ENCODE measurements around the gene NALCN.
"Not testable (repeated sequence)": the region's sequence is repeated elsewhere in the genome, so short reads cannot be mapped to it uniquely, and the experiment has no call there.

The NALCN gene

DNA sequence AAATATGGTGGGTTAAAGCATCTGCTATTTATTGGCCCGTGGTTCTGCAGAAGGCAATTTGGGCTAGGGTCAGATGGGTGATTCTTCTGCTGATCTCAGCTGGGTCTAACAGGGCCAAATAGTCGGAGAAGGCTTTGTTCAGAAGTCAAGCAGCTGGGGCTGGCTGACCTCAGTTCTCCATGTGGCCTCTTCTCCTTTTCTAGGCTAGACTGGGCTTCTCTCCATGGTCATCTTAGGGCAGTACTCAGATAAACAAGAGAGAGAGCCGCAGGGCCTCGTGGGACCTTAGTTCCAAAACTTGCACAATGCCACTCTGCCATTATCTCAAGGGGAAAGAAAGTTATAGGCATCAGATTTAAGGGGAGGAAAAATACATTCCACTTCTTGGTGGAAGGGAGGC, 89.6 kb downstream of the NALCN start:
- TF ChIP-seq, protein P1, sequence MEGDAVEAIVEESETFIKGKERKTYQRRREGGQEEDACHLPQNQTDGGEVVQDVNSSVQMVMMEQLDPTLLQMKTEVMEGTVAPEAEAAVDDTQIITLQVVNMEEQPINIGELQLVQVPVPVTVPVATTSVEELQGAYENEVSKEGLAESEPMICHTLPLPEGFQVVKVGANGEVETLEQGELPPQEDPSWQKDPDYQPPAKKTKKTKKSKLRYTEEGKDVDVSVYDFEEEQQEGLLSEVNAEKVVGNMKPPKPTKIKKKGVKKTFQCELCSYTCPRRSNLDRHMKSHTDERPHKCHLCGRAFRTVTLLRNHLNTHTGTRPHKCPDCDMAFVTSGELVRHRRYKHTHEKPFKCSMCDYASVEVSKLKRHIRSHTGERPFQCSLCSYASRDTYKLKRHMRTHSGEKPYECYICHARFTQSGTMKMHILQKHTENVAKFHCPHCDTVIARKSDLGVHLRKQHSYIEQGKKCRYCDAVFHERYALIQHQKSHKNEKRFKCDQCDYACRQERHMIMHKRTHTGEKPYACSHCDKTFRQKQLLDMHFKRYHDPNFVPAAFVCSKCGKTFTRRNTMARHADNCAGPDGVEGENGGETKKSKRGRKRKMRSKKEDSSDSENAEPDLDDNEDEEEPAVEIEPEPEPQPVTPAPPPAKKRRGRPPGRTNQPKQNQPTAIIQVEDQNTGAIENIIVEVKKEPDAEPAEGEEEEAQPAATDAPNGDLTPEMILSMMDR (IDR thresholded peaks at IDR 0.05; ENCODE audit: extremely low read depth, missing control alignments): no peak
- DNase-seq (ENCODE audit: low spot score): no peak

DNA sequence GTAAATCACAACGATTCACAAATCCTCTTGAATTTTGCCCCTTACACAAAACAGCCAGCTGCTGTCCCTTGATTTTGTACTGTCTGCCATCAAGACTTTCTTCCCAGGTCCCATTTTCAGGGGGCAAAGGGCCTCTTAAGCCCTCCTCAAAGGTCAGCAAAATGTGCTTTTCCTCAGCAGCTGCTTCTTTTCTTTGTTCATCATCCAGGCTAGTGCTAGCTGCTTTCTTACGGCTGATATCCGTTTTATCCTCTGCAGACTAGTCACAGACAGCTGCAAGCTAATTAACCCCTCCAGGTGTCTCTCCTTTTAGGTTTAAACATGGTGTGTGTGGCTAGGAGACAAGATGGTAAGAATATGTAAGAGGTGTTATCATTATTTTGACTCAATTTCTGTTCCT, 90.9 kb downstream of the NALCN start:
- DNase-seq (ENCODE audit: low spot score): no peak
- TF ChIP-seq, protein P1 (IDR thresholded peaks at IDR 0.05; ENCODE audit: extremely low read depth, missing control alignments): no peak

DNA sequence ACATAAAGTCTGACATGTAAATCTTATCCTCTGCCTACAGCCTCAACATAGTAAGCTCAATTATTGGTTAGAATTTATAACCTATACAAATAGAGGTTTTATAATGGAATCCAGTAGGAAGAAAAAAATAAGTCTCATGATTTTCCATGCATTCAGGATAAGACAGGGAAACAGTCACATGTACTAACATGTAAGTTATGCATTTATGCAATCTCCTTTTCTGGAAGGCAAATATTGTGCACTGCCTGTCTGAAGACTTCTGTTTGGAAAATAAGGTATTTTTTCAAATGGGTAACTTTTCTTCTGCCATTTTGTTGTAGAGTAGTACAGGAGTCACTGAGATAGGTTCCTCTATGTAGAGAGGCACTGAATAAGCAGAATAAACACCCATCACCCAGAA, 92.7 kb downstream of the NALCN start:
- TF ChIP-seq, protein P1 (IDR thresholded peaks at IDR 0.05; ENCODE audit: extremely low read depth, missing control alignments): no peak
- no peak for DNase-seq (ENCODE audit: low spot score)

DNA sequence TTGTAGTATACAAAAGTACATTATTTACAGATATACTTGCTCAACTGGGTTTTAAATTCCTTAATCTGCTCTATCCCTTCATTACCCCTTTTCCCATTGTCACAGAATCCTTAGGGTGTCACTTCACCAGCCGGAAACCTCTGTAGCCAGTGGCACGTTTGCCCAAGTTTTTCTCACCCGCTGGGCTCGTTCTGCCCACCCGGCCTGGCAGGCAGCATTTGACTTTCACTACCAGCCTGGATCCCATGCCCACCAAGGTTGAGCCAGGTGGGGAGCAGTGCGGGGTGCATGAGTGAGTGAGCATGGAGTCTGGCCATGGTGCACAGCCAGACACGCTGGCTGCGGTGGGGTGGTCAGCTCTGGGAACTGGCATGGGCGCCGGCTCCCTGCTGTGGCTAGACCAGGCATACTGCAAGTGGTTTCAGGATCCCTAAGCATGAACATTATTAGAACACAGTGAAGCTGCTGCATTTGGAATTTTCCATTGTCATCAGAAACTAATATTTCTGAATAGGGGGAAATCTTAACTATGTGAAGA, 98.3 kb downstream of the NALCN start:
- TF ChIP-seq, protein P1 (IDR thresholded peaks at IDR 0.05; ENCODE audit: extremely low read depth, missing control alignments): no peak
- no peak for DNase-seq (ENCODE audit: low spot score)

DNA sequence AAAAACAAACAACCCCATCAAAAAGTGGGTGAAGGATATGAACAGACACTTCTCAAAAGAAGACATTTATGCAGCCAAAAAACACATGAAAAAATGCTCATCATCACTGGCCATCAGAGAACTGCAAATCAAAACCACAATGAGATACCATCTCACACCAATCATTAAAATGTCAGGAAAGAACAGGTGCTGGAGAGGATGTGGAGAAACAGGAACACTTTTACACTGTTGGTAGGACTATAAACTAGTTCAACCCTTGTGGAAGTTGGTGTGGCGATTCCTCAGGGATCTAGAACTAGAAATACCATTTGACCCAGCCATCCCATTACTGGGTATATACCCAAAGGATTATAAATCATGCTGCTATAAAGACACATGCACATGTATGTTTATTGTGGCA, 102.8 kb downstream of the NALCN start:
- not testable (repeated sequence) for DNase-seq (ENCODE audit: low spot score)

DNA sequence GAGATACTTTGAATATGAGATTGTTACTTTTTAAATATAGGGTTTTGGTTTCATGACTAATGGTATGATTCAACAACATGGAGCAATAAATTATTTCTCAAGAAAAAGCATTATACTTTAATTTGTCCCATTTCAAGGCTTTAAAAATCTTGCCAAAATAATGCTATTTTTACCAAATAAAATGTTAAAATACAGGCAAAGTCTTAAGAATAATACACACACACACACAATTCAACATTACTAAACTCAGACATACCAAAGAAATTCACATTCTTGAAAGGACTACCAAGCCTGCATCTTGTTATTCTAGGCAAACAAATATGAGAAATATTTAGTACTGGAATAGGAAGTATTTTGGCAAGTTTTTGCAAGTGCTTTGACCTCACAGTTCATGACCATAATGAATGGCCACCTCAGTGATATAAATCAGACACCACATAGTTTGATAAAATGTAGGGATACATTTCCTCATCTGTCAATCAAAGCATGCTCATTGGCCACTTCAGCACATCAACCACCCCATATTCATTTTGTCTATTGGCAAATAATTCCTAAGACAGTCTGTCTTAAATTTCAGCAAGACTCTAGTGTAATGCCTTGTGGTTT, 107.2 kb downstream of the NALCN start:
- TF ChIP-seq, protein P1 (IDR thresholded peaks at IDR 0.05; ENCODE audit: extremely low read depth, missing control alignments): no peak
- no peak for DNase-seq (ENCODE audit: low spot score)

DNA sequence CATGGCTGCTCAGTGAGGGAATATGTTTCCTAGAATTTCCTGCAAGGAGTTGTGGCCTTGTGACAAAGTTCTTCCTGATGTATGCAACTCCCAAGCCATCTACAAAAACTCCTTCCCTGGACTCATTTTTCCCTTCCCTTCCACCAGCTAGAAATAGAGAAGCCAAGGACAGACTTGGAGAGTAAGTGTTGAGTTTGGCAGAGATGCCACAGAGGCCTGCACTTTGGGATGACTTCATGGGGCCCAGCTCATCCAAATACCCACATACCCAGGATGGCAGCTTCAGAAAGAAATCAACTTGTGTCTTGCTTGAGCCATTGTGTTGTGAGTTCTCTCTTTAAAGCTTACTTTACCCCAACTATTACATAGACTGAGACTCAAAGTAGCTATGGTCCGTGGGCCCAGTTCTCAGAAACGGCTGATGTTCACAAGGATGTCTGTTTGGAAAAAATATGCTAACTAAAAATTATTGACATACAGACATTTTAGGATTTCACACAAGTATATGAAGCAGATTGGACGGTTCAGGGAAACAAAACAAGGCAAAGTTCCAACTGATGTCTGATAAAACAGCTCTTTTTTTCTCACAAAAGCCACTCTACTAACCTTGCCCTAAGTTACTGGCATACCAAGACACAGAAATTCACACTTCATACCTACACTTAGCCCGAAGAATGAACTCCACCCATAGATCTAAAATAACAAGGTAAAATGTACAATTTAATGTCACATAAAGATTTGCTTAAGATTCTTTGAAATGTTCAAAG, 107.9 kb downstream of the NALCN start:
- TF ChIP-seq, protein P1 (IDR thresholded peaks at IDR 0.05; ENCODE audit: extremely low read depth, missing control alignments): no peak
- no peak for DNase-seq (ENCODE audit: low spot score)
